Measurements from ENCODE around the gene PTK6.
"Not testable (repeated sequence)": the region's sequence is repeated elsewhere in the genome, so short reads cannot be mapped to it uniquely, and the experiment has no call there.

The PTK6 gene

GRCh38 chr20:63495167-63495720 lies 41.9 kb downstream of the PTK6 start:
- no peak for DNase-seq (ENCODE audit: low read depth, low spot score)

DNA sequence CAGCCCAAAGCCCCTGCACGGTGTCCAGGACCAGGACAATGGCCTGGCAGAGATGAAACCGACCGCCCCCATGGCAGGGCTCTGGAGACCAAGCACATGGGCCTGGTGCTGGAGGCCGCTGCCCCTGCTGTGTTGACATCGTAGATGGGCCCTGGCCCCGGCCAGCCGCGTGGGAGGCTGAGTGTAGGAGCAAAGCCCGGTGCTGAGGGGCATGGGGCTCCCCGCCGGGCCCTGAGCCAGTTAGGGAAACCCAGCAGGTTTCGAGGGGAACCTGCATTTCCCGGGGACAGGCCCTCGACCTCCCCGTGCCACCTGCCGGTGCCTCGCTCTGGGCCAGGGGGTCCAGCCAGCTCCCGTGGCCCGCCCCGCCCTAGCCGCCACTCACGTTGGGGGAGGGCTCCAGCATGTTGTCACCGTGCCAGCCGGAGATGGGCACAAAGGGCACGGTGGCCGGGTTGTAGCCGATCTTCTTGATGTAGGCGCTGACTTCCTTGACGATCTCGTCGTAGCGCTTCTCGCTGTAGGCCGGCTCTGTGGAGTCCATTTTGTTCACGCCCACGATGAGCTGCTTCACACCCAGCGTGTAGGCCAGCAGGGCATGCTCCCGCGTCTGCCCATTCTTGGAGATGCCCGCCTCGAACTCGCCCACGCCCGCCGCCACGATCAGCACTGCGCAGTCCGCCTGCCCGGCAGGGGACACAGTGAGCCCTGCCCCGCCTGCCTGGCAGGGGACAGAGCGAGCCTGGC lies 42.6 kb downstream of the PTK6 start:
- no peak for DNase-seq (ENCODE audit: low read depth, low spot score)

- no peak for DNase-seq (ENCODE audit: low read depth, low spot score)
These were observed 43.1 kb downstream of the PTK6 start for GRCh38 chr20:63494084-63494419.

DNA sequence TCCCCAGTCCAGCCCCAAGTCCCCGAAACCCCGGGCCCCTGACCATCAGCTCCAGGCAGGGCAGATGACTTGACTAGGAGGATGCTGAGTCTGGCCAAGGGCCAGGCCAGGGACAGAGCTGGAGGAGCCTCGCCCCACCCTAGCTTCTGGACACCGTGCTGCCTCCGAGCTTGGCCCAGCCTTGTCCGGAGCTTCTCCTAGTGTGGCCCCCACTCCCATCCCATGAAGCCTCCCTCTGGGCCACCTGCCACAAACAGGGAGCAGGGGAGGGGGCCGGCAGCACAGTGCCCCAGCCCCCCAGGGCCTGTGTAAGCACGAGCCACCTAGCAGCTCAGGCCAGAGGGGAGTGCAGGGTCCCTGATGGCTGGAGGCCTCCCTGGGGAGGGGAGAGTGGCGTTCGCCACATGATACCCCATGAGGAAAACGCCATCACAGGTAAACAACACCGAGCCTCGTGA lies 43.6 kb downstream of the PTK6 start:
- no peak for DNase-seq (ENCODE audit: low read depth, low spot score)

DNA sequence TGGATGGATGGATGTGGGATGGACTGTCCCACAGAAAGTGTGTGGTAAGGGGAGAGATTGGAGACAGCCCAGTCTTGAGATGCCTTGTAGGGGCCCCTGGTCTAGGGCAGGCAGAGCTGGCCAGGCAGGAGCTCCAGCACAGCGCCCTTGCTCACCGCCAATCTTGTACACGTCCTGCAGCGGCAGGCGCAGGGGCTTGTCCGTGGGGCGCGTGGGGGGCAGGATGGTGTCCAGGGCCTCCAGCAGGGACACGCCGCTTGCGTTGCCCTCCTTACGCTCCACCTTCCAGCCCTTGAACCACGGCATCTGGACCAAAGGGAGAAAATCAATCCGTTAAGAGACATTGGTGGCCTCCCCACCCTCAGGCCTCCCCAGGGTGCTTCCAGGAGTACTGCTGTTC lies 44.2 kb downstream of the PTK6 start:
- DNase-seq (ENCODE audit: low read depth, low spot score), result no peak

- DNase-seq (ENCODE audit: low read depth, low spot score), result no peak
These were observed 44.7 kb downstream of the PTK6 start for GRCh38 chr20:63492518-63492917.

GRCh38 chr20:63491635-63492230 lies 45.4 kb downstream of the PTK6 start:
- DNase-seq (ENCODE audit: low read depth, low spot score), result no peak

DNA sequence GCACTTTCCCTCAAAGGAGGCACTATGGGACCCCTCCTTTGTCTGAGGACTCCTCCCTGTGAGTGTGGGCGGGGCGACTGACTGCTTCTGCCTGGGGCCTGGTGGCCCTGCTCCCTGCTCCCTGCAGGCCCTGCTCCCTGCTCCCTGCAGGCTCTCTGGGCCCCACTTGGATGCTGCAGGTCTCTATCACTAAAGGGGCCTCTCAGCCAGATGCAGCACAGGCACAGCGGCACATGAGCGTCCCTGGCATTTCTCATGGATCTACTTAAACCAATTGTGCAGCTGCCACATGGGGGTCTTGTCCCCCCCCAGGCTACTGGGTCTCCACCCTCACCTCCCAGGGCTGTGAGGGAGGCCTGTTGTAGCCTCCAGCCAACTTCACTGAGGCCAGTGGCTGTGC lies 46.1 kb downstream of the PTK6 start:
- no peak for DNase-seq (ENCODE audit: low read depth, low spot score)

DNA sequence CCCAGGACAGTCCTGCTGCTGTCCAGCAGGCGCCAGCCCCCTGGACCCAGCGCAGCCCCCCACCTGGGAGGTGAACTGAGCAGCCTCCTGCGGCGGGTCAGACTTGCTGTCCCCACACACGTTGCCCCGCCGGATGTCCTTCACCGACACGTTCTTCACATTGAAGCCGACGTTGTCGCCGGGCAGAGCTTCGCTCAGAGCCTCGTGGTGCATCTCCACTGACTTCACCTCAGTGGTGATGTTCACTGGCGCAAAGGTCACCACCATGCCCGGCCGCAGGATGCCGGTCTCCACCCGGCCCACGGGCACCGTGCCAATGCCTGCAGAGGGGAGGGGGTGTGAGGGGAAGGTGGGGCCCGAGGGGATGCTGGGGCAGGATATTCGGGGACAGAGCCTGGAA lies 46.8 kb downstream of the PTK6 start:
- no peak for DNase-seq (ENCODE audit: low read depth, low spot score)

GRCh38 chr20:63488315-63489251 lies 48.6 kb downstream of the PTK6 start:
- no peak for DNase-seq (ENCODE audit: low read depth, low spot score)

DNA sequence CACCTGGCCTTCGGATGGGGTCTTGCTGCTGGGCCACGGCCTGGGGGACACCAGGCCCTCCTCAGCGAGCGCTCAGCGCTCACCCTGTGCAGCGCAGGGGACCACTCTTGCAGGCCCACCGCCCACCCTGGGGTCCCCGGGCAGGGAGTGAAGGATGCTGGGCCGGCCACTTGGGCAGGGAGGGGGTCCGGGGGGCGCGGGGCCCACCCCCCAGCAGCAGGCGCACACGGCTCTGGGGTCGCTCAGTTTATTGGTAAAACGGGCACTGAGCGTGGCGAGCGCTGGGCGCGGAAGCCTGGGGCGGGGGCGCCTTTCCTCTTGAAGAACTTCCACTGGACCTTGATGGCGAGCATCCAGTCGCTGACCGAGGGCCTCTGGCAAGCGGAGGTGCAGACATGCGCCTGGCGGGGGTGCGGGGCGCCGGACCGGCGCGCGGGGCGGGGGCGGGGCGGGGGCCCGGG lies 49.4 kb downstream of the PTK6 start:
- no peak for DNase-seq (ENCODE audit: low read depth, low spot score)

- DNase-seq (ENCODE audit: low read depth, low spot score), result no peak
These were observed 49.9 kb downstream of the PTK6 start for GRCh38 chr20:63487116-63487764.

- no peak for DNase-seq (ENCODE audit: low read depth, low spot score)
These were observed 50.8 kb downstream of the PTK6 start for GRCh38 chr20:63486300-63486855.

GRCh38 chr20:63484651-63485403 lies 52.3 kb downstream of the PTK6 start:
- DNase-seq (ENCODE audit: low read depth, low spot score), result no peak

- DNase-seq (ENCODE audit: low read depth, low spot score), result no peak
These were observed 52.9 kb downstream of the PTK6 start for GRCh38 chr20:63484236-63484635.

GRCh38 chr20:63483834-63484233 lies 53.3 kb downstream of the PTK6 start:
- no peak for DNase-seq (ENCODE audit: low read depth, low spot score)

GRCh38 chr20:63482021-63482587 lies 55.1 kb downstream of the PTK6 start:
- no peak for DNase-seq (ENCODE audit: low read depth, low spot score)

GRCh38 chr20:63481503-63481902 lies 55.7 kb downstream of the PTK6 start:
- DNase-seq (ENCODE audit: low read depth, low spot score), result no peak

DNA sequence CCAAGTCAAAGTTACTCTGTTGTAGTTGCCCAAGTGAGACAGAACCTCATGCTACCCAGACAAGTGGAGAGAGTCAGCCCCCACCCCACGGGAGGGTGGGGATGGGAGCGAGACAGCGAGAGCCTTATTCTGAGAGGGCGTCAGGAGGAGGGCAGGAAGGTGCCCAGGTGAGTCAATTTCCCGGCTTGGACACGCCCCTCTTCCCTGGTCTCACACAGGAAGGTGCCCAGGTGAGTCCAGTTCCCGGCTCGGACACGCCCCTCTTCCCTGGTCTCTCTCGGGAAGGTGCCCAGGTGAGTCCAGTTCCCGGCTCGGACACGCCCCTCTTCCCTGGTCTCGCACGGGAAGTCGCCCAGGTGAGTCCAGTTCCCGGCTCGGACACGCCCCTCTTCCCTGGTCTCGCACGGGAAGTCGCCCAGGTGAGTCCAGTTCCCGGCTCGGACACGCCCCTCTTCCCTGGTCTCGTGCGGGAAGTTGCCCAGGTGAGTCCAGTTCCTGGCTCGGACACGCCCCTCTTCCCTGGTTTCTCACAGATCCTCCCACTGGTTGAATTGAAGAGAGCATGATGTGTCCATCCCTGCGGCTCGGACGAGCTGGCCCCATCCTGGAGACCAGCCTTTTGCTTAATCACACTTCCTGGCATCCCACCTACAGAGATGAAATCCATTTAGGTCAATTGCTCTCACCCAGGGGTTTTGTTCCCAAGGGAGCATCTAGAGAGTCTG lies 57.3 kb downstream of the PTK6 start:
- DNase-seq (ENCODE audit: low read depth, low spot score), result not testable (repeated sequence)
